Vagina (tissue), 2 donors: ENCODE results near the gene WIZ. TPM values are rescaled to one million over a fixed set of nuclear protein-coding genes. Genes with fewer than 3 reads are reported as not detected.

Source experiments
- DNase-seq, 2 donors: peaks; one replicate each; pipeline ENCODE4 v3.0.0-alpha.2; 2017; ENCODE audit errors: extremely low spot score in 2 of 2
- H3K27ac ChIP-seq: fragments of 200-600 bp; sonication (generic); one replicate; pipeline ENCODE4 v1.5.1; 2019
- H3K27me3 ChIP-seq: fragments of 200-600 bp; sonication (generic); one replicate; pipeline ENCODE4 v1.5.1; 2019
- H3K36me3 ChIP-seq, 2 donors: fragments of 200-600 bp; sonication (generic); one replicate each; pipeline ENCODE4 v1.5.1; 2017 to 2019
- H3K4me1 ChIP-seq: fragments of 200-600 bp; sonication (generic); one replicate; pipeline ENCODE4 v1.5.1; 2019
- H3K4me3 ChIP-seq, 2 donors: fragments of 200-600 bp; sonication (generic); 1 replicate in 1 of 2; 2 replicates in 1 of 2; pipeline ENCODE4 v1.5.1; 2016 to 2019
- H3K9me3 ChIP-seq: fragments of 200-600 bp; sonication (generic); one replicate; pipeline ENCODE4 v1.5.1; 2019
- POLR2A ChIP-seq, 2 donors: fragments of 450-650 bp; IDR thresholded peaks; one replicate each; pipeline ENCODE4 v1.6.1; 2017; ENCODE audit warnings: antibody characterized with exemption in 2 of 2, mild to moderate bottlenecking in 2 of 2, moderate library complexity in 2 of 2
- POLR2AphosphoS5 ChIP-seq, 2 donors: sonication (generic); formaldehyde crosslinking; IDR thresholded peaks; one replicate each; pipeline ENCODE4 v1.9.0; 2017; ENCODE audit warnings: antibody characterized with exemption in 2 of 2, mild to moderate bottlenecking in 2 of 2, low read depth in 1 of 2; ENCODE audit not compliant: insufficient read depth in 1 of 2
- intact Hi-C: fragments of 100-400 bp; cut with DNase I; formaldehyde crosslinking; loops from one replicate; pipeline ENCODE4 v1.15.1; 2023
- total RNA-seq: library from RNA; depleted of rRNA; stranded (reverse); fragments of >200 nt; gene quantifications from one replicate; pipeline ENCODE4 v1.2.3, GENCODE V29; 2016
- TF ChIP-seq, protein P1 (sequence below), 3 experiments: fragments of 450-650 bp in 2 of 3; fragments of 200-600 bp in 1 of 3; sonication (generic) in 1 of 3; IDR thresholded peaks; one replicate each; pipeline ENCODE4 v1.5.1; 2017 to 2019; ENCODE audit warnings: antibody characterized with exemption in 3 of 3, mild to moderate bottlenecking in 2 of 3, moderate library complexity in 2 of 3

Gene WIZ
- total RNA-seq, 1 donor from 2014 or later, result 44.4 TPM

- no peaks in the 10 kb centered on the region for H3K36me3 ChIP-seq
- H3K27me3 ChIP-seq, result no peaks in the 10 kb centered on the region
- no peak overlapping the region for H3K4me3 ChIP-seq
- H3K9me3 ChIP-seq, result no peaks in the 10 kb centered on the region
- peak overlapping the region; percentile 68 for H3K27ac ChIP-seq
- TF ChIP-seq, protein P1, sequence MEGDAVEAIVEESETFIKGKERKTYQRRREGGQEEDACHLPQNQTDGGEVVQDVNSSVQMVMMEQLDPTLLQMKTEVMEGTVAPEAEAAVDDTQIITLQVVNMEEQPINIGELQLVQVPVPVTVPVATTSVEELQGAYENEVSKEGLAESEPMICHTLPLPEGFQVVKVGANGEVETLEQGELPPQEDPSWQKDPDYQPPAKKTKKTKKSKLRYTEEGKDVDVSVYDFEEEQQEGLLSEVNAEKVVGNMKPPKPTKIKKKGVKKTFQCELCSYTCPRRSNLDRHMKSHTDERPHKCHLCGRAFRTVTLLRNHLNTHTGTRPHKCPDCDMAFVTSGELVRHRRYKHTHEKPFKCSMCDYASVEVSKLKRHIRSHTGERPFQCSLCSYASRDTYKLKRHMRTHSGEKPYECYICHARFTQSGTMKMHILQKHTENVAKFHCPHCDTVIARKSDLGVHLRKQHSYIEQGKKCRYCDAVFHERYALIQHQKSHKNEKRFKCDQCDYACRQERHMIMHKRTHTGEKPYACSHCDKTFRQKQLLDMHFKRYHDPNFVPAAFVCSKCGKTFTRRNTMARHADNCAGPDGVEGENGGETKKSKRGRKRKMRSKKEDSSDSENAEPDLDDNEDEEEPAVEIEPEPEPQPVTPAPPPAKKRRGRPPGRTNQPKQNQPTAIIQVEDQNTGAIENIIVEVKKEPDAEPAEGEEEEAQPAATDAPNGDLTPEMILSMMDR (IDR thresholded peaks at IDR 0.05), result peak in 1 of 3 experiments; percentile 16
- TF ChIP-seq POLR2AphosphoS5 (IDR thresholded peaks at IDR 0.05; ENCODE audit: insufficient read depth in 1 of 2, low read depth in 1 of 2) (peak; percentile 18 to 31), POLR2A (IDR thresholded peaks at IDR 0.05) (no peak)
- intact Hi-C loops, result loop anchor here (5.0 to 10.0 kb wide), 2 partner anchors 60 to 173 kb away; partner anchors contain the start of gene AKAP8
- DNase-seq, result no peak
- H3K4me1 ChIP-seq, result peaks cover 28% of the 10 kb centered on the region
Measured at GRCh38 chr19:15437355-15438123, 12.2 kb downstream of the WIZ start.

DNA sequence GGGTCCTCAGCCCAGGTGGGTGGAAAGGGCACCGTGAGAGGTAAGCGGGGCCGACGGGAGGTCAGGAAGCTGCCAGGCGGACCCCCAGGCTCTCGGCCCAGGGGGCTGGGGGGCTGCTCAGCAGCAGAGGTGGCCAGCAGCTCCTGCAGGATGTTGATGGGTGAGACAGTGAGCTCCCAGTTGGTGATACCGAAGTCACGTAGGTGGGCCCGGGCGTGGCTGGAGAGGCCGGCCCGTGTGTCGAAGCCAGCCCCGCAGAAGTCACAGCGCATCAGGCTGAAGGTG, 13.0 kb downstream of the WIZ start:
- peaks cover 30% of the 10 kb centered on the region for H3K4me1 ChIP-seq
- H3K4me3 ChIP-seq, result no peak overlapping the region
- H3K27me3 ChIP-seq, result no peaks in the 10 kb centered on the region
- DNase-seq, result no peak
- TF ChIP-seq POLR2AphosphoS5 (IDR thresholded peaks at IDR 0.05; ENCODE audit: insufficient read depth in 1 of 2, low read depth in 1 of 2) (no peak), POLR2A (IDR thresholded peaks at IDR 0.05) (no peak)
- TF ChIP-seq, protein P1 (IDR thresholded peaks at IDR 0.05), result no peak
- H3K9me3 ChIP-seq, result no peaks in the 10 kb centered on the region
- H3K36me3 ChIP-seq, result no peaks in the 10 kb centered on the region
- intact Hi-C loops, result loop anchor here (5.0 to 10.0 kb wide), 2 partner anchors 59 to 172 kb away; partner anchors contain the start of gene AKAP8
- peak overlapping the region; percentile 68 for H3K27ac ChIP-seq

- intact Hi-C loops, result loop anchor here (5.0 to 10.0 kb wide), 2 partner anchors 59 to 171 kb away; partner anchors contain the start of gene AKAP8
- peaks cover 36% of the 10 kb centered on the region for H3K4me1 ChIP-seq
- H3K27me3 ChIP-seq, result no peaks in the 10 kb centered on the region
- H3K4me3 ChIP-seq, result no peak overlapping the region
- peak overlapping the region; percentile 68 for H3K27ac ChIP-seq
- TF ChIP-seq, protein P1 (IDR thresholded peaks at IDR 0.05), result no peak
- no peak for TF ChIP-seq POLR2AphosphoS5 (IDR thresholded peaks at IDR 0.05; ENCODE audit: insufficient read depth in 1 of 2, low read depth in 1 of 2)
- H3K36me3 ChIP-seq, result no peaks in the 10 kb centered on the region
- H3K9me3 ChIP-seq, result no peaks in the 10 kb centered on the region
- DNase-seq, result no peak
Measured at GRCh38 chr19:15436012-15436825, 13.5 kb downstream of the WIZ start.

DNA sequence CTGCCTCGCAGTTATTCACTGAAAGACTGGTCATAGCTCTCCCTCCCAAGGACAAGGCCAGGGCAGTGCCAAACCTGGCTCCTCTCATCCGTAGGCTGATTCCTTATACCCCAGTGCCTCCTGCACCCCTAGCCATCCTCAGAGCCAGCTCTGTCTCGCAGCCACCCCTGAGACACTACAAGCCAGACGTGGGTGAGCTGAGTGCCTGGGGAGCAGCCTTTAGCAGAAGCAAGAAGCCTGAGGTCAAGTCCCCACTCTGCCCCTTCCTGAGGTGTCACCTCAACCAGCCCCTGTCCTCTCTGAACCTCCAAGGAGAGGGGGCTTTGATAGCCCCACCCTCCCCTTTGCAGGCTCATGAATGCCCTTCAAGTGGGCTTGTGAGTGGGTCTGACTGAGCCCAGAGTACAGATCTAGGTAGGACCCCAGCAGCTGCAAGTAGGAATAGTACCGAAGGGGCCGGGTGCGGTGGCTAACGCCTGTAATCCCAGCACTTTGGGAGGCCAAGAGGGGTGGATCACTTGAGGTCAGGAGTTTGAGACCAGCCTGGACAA, 16.2 kb downstream of the WIZ start:
- Histone ChIP-seq H3K27me3 (no peaks in the 10 kb centered on the region), H3K36me3 (no peaks in the 10 kb centered on the region), H3K27ac (peak overlapping the region; percentile 88), H3K4me3 (peak overlapping the region; percentile 77 to 86), H3K4me1 (peaks cover 61% of the 10 kb centered on the region), H3K9me3 (no peaks in the 10 kb centered on the region)
- TF ChIP-seq POLR2AphosphoS5 (IDR thresholded peaks at IDR 0.05; ENCODE audit: insufficient read depth in 1 of 2, low read depth in 1 of 2) (no peak), POLR2A (IDR thresholded peaks at IDR 0.05) (no peak)
- TF ChIP-seq, protein P1 (IDR thresholded peaks at IDR 0.05), result no peak
- intact Hi-C loops, result loop anchor here (10.0 kb wide), 1 partner anchor 169 kb away; no protein-coding TSS in a partner anchor
- DNase-seq, result no peak
